ENCODE measurements around the gene CHRNA5. TPM values are rescaled to one million over a fixed set of nuclear protein-coding genes. Genes with fewer than 3 reads are reported as not detected.
A peak's percentile ranks its signal among the peaks of the same experiment; 100 is the strongest.

Gene CHRNA5
- total and polyA plus RNA-seq, 2 donors, result 1.5 to 1.9 TPM

- Histone ChIP-seq H3K36me3 (ENCODE audit: control insufficient read depth in 2 of 2, insufficient read depth in 2 of 2, low read length in 1 of 2) (peaks cover 27 to 28% of the 10 kb centered on the region in 2 donors), H3K4me1 (ENCODE audit: control insufficient read depth in 2 of 2, insufficient read depth in 2 of 2, low read length in 2 of 2) (peaks cover 40 to 62% of the 10 kb centered on the region in 2 donors), H3K9me3 (ENCODE audit: control insufficient read depth in 2 of 2, insufficient read depth in 1 of 2, low read length in 1 of 2) (peaks cover 0 to 4% of the 10 kb centered on the region in 2 donors), H3K4me3 (ENCODE audit: low read length in 2 of 2) (peak overlapping the region; percentile 81 to 87), H3K27me3 (ENCODE audit: control insufficient read depth in 2 of 2, insufficient read depth in 1 of 2, low read length in 1 of 2) (peaks cover 0 to 32% of the 10 kb centered on the region in 2 donors), H3K27ac (ENCODE audit: low read depth in 1 of 2, low read length in 1 of 2) (peak overlapping the region in 1 of 2 donors; percentile 69)
- 2% methylated on average over 41 of the region's 41 CpGs for WGBS
- DNase-seq (ENCODE audit: low read depth in 6 of 9, low spot score in 9 of 9), result peak in 3 of 9 donors; percentile 38 to 69 (median 39)
Observed at GRCh38 chr15:78620021-78620526, 54.8 kb downstream of the CHRNA5 start.

- Histone ChIP-seq H3K4me3 (ENCODE audit: low read length in 2 of 2) (peak within 1 kb of the TSS; percentile 81 to 87), H3K9me3 (ENCODE audit: control insufficient read depth in 2 of 2, insufficient read depth in 1 of 2, low read length in 1 of 2) (peaks cover 0 to 4% of the 10 kb centered on the region in 2 donors), H3K36me3 (ENCODE audit: control insufficient read depth in 2 of 2, insufficient read depth in 2 of 2, low read length in 1 of 2) (peaks cover 23 to 24% of the 10 kb centered on the region in 2 donors), H3K4me1 (ENCODE audit: control insufficient read depth in 2 of 2, insufficient read depth in 2 of 2, low read length in 2 of 2) (peaks cover 43 to 69% of the 10 kb centered on the region in 2 donors), H3K27me3 (ENCODE audit: control insufficient read depth in 2 of 2, insufficient read depth in 1 of 2, low read length in 1 of 2) (peaks cover 0 to 32% of the 10 kb centered on the region in 2 donors), H3K27ac (ENCODE audit: low read depth in 1 of 2, low read length in 1 of 2) (peak within 1 kb of the TSS; percentile 80 to 92)
- WGBS, result 3% methylated on average over 102 of the region's 102 CpGs
- DNase-seq (ENCODE audit: low read depth in 6 of 9, low spot score in 9 of 9), result peak in 3 of 9 donors; percentile 43 to 67 (median 47)
Observed at GRCh38 chr15:78620527-78621421, 55.5 kb downstream of the CHRNA5 start, which contains the start of gene CHRNA3. Gene CHRNA3 (minus strand): TSS chr15:78620996. CDS start chr15:78620794, 202 bp downstream.

GRCh38 chr15:78621810-78622402 lies 56.6 kb downstream of the CHRNA5 start:
- H3K4me3 ChIP-seq (ENCODE audit: low read length in 2 of 2), result peak overlapping the region; percentile 81 to 87
- H3K4me1 ChIP-seq (ENCODE audit: control insufficient read depth in 2 of 2, insufficient read depth in 2 of 2, low read length in 2 of 2), result peaks cover 51 to 80% of the 10 kb centered on the region in 2 donors
- H3K9me3 ChIP-seq (ENCODE audit: control insufficient read depth in 2 of 2, insufficient read depth in 1 of 2, low read length in 1 of 2), result peaks cover 0 to 4% of the 10 kb centered on the region in 2 donors
- peaks cover 0 to 32% of the 10 kb centered on the region in 2 donors for H3K27me3 ChIP-seq (ENCODE audit: control insufficient read depth in 2 of 2, insufficient read depth in 1 of 2, low read length in 1 of 2)
- peak overlapping the region; percentile 80 to 92 for H3K27ac ChIP-seq (ENCODE audit: low read depth in 1 of 2, low read length in 1 of 2)
- H3K36me3 ChIP-seq (ENCODE audit: control insufficient read depth in 2 of 2, insufficient read depth in 2 of 2, low read length in 1 of 2), result peaks cover 15 to 17% of the 10 kb centered on the region in 2 donors
- 5% methylated on average over 10 of the region's 10 CpGs for WGBS
- peak in 4 of 9 donors; percentile 37 to 83 (median 66) for DNase-seq (ENCODE audit: low read depth in 6 of 9, low spot score in 9 of 9)

- Histone ChIP-seq H3K9me3 (ENCODE audit: control insufficient read depth in 2 of 2, insufficient read depth in 1 of 2, low read length in 1 of 2) (peaks cover 0 to 4% of the 10 kb centered on the region in 2 donors), H3K4me1 (ENCODE audit: control insufficient read depth in 2 of 2, insufficient read depth in 2 of 2, low read length in 2 of 2) (peaks cover 54 to 87% of the 10 kb centered on the region in 2 donors), H3K27me3 (ENCODE audit: control insufficient read depth in 2 of 2, insufficient read depth in 1 of 2, low read length in 1 of 2) (peaks cover 0 to 28% of the 10 kb centered on the region in 2 donors), H3K36me3 (ENCODE audit: control insufficient read depth in 2 of 2, insufficient read depth in 2 of 2, low read length in 1 of 2) (no peaks in the 10 kb centered on the region), H3K4me3 (ENCODE audit: low read length in 2 of 2) (no peak overlapping the region), H3K27ac (ENCODE audit: low read depth in 1 of 2, low read length in 1 of 2) (peak overlapping the region in 1 of 2 donors; percentile 22)
- 97% methylated on average over 7 of the region's 7 CpGs for WGBS
- DNase-seq (ENCODE audit: low read depth in 6 of 9, low spot score in 9 of 9), result no peak
Observed at GRCh38 chr15:78623786-78624497, 58.6 kb downstream of the CHRNA5 start.

GRCh38 chr15:78624651-78625590 lies 59.6 kb downstream of the CHRNA5 start:
- Histone ChIP-seq H3K4me3 (ENCODE audit: low read length in 2 of 2) (peak overlapping the region in 1 of 2 donors; percentile 2), H3K4me1 (ENCODE audit: control insufficient read depth in 2 of 2, insufficient read depth in 2 of 2, low read length in 2 of 2) (peaks cover 51 to 78% of the 10 kb centered on the region in 2 donors), H3K27ac (ENCODE audit: low read depth in 1 of 2, low read length in 1 of 2) (peak overlapping the region; percentile 73 to 98), H3K36me3 (ENCODE audit: control insufficient read depth in 2 of 2, insufficient read depth in 2 of 2, low read length in 1 of 2) (peaks cover 0 to 6% of the 10 kb centered on the region in 2 donors), H3K9me3 (ENCODE audit: control insufficient read depth in 2 of 2, insufficient read depth in 1 of 2, low read length in 1 of 2) (no peaks in the 10 kb centered on the region), H3K27me3 (ENCODE audit: control insufficient read depth in 2 of 2, insufficient read depth in 1 of 2, low read length in 1 of 2) (peaks cover 0 to 20% of the 10 kb centered on the region in 2 donors)
- DNase-seq (ENCODE audit: low read depth in 6 of 9, low spot score in 9 of 9), result no peak
- 83% methylated on average over 17 of the region's 17 CpGs for WGBS

GRCh38 chr15:78625606-78626280 lies 60.4 kb downstream of the CHRNA5 start:
- H3K4me3 ChIP-seq (ENCODE audit: low read length in 2 of 2), result peak overlapping the region in 1 of 2 donors; percentile 2
- DNase-seq (ENCODE audit: low read depth in 6 of 9, low spot score in 9 of 9), result peak in 6 of 9 donors; percentile 66 to 88 (median 80)
- H3K4me1 ChIP-seq (ENCODE audit: control insufficient read depth in 2 of 2, insufficient read depth in 2 of 2, low read length in 2 of 2), result peaks cover 51 to 74% of the 10 kb centered on the region in 2 donors
- peaks cover 0 to 6% of the 10 kb centered on the region in 2 donors for H3K36me3 ChIP-seq (ENCODE audit: control insufficient read depth in 2 of 2, insufficient read depth in 2 of 2, low read length in 1 of 2)
- no peaks in the 10 kb centered on the region for H3K9me3 ChIP-seq (ENCODE audit: control insufficient read depth in 2 of 2, insufficient read depth in 1 of 2, low read length in 1 of 2)
- peak overlapping the region; percentile 73 to 98 for H3K27ac ChIP-seq (ENCODE audit: low read depth in 1 of 2, low read length in 1 of 2)
- peaks cover 0 to 16% of the 10 kb centered on the region in 2 donors for H3K27me3 ChIP-seq (ENCODE audit: control insufficient read depth in 2 of 2, insufficient read depth in 1 of 2, low read length in 1 of 2)
- 26% methylated on average over 12 of the region's 12 CpGs for WGBS

- no peaks in the 10 kb centered on the region for H3K9me3 ChIP-seq (ENCODE audit: control insufficient read depth in 2 of 2, insufficient read depth in 1 of 2, low read length in 1 of 2)
- peaks cover 0 to 6% of the 10 kb centered on the region in 2 donors for H3K36me3 ChIP-seq (ENCODE audit: control insufficient read depth in 2 of 2, insufficient read depth in 2 of 2, low read length in 1 of 2)
- no peak overlapping the region for H3K4me3 ChIP-seq (ENCODE audit: low read length in 2 of 2)
- peaks cover 51 to 68% of the 10 kb centered on the region in 2 donors for H3K4me1 ChIP-seq (ENCODE audit: control insufficient read depth in 2 of 2, insufficient read depth in 2 of 2, low read length in 2 of 2)
- peaks cover 0 to 9% of the 10 kb centered on the region in 2 donors for H3K27me3 ChIP-seq (ENCODE audit: control insufficient read depth in 2 of 2, insufficient read depth in 1 of 2, low read length in 1 of 2)
- WGBS, result 69% methylated on average over 6 of the region's 6 CpGs
- peak overlapping the region; percentile 10 to 98 for H3K27ac ChIP-seq (ENCODE audit: low read depth in 1 of 2, low read length in 1 of 2)
- peak in 2 of 9 donors; percentile 35 to 56 for DNase-seq (ENCODE audit: low read depth in 6 of 9, low spot score in 9 of 9)
Observed at GRCh38 chr15:78626381-78626995, 61.2 kb downstream of the CHRNA5 start.
